ENCODE results near the gene CMIP. TPM values are rescaled to one million over a fixed set of nuclear protein-coding genes. Genes with fewer than 3 reads are reported as not detected.

CMIP gene
- polyA plus RNA-seq, 1 donor from 2014 or later = 15.1 TPM

GRCh38 chr16:81692571-81692970 lies 248.0 kb downstream of the CMIP start:
- H3K27ac ChIP-seq (ENCODE audit: low read length) = no peak overlapping the region
- H3K9ac ChIP-seq (ENCODE audit: low read length) = no peak overlapping the region
- H4K20me1 ChIP-seq (ENCODE audit: insufficient read depth) = no peaks in the 10 kb centered on the region
- H3F3A ChIP-seq (ENCODE audit: insufficient read depth, low read length, poor library complexity, severe bottlenecking) = peaks cover 7% of the 10 kb centered on the region
- H3K79me2 ChIP-seq (replicated peaks; ENCODE audit: insufficient read depth, low read length) = no peaks in the 10 kb centered on the region
- no peak overlapping the region for H2AFZ ChIP-seq (ENCODE audit: low read depth, low read length)
- no peak overlapping the region for H3K4me2 ChIP-seq (ENCODE audit: low read length)
- TF ChIP-seq RAD21 (conservative IDR thresholded peaks at IDR 0.05) = no peak
- no peak for TF ChIP-seq EP300 (conservative IDR thresholded peaks at IDR 0.05; ENCODE audit: poor library complexity, severe bottlenecking)
- no peak for TF ChIP-seq SMC3 (conservative IDR thresholded peaks at IDR 0.05; ENCODE audit: poor library complexity)
- TF ChIP-seq MXI1 (conservative IDR thresholded peaks at IDR 0.05; ENCODE audit: poor library complexity, severe bottlenecking) = no peak
- no peak for TF ChIP-seq REST (IDR thresholded peaks at IDR 0.05; ENCODE audit: borderline replicate concordance)
- TF ChIP-seq POLR2AphosphoS5 (IDR thresholded peaks at IDR 0.05) = no peak
- no peak for TF ChIP-seq CTCF (IDR thresholded peaks at IDR 0.05; ENCODE audit: poor library complexity, severe bottlenecking)
- TF ChIP-seq TAF1 (IDR thresholded peaks at IDR 0.05; ENCODE audit: low read depth) = no peak
- TF ChIP-seq EZH2 (IDR thresholded peaks at IDR 0.05; ENCODE audit: borderline replicate concordance, insufficient read depth, low read length, poor library complexity, severe bottlenecking) = no peak
- H3K27me3 ChIP-seq (ENCODE audit: insufficient read depth, low read depth, low read length) = no peaks in the 10 kb centered on the region
- H3K36me3 ChIP-seq (ENCODE audit: insufficient read depth, low read length) = peaks cover 17% of the 10 kb centered on the region
- H3K9me3 ChIP-seq (ENCODE audit: low read length) = no peaks in the 10 kb centered on the region
- H3K4me3 ChIP-seq (ENCODE audit: low read length) = no peak overlapping the region
- H3K9me2 ChIP-seq (ENCODE audit: insufficient read depth, low read length) = no peaks in the 10 kb centered on the region

GRCh38 chr16:81693041-81693743 lies 248.6 kb downstream of the CMIP start:
- Histone ChIP-seq H3K4me3 (ENCODE audit: low read length) (no peak overlapping the region), H3K27me3 (ENCODE audit: insufficient read depth, low read depth, low read length) (no peaks in the 10 kb centered on the region), H3K9me2 (ENCODE audit: insufficient read depth, low read length) (no peaks in the 10 kb centered on the region), H3K9ac (ENCODE audit: low read length) (no peak overlapping the region), H3K4me2 (ENCODE audit: low read length) (no peak overlapping the region), H3K79me2 (replicated peaks; ENCODE audit: insufficient read depth, low read length) (no peaks in the 10 kb centered on the region), H3K9me3 (ENCODE audit: low read length) (no peaks in the 10 kb centered on the region), H3K36me3 (ENCODE audit: insufficient read depth, low read length) (peaks cover 17% of the 10 kb centered on the region), H3F3A (ENCODE audit: insufficient read depth, low read length, poor library complexity, severe bottlenecking) (peaks cover 7% of the 10 kb centered on the region), H4K20me1 (ENCODE audit: insufficient read depth) (no peaks in the 10 kb centered on the region), H3K27ac (ENCODE audit: low read length) (no peak overlapping the region), H2AFZ (ENCODE audit: low read depth, low read length) (no peak overlapping the region)
- TF ChIP-seq EZH2 (IDR thresholded peaks at IDR 0.05; ENCODE audit: borderline replicate concordance, insufficient read depth, low read length, poor library complexity, severe bottlenecking) = no peak
- no peak for TF ChIP-seq POLR2AphosphoS5 (IDR thresholded peaks at IDR 0.05)
- no peak for TF ChIP-seq RAD21 (conservative IDR thresholded peaks at IDR 0.05)
- TF ChIP-seq EP300 (conservative IDR thresholded peaks at IDR 0.05; ENCODE audit: poor library complexity, severe bottlenecking) = no peak
- TF ChIP-seq SMC3 (conservative IDR thresholded peaks at IDR 0.05; ENCODE audit: poor library complexity) = no peak
- TF ChIP-seq REST (IDR thresholded peaks at IDR 0.05; ENCODE audit: borderline replicate concordance) = no peak
- no peak for TF ChIP-seq MXI1 (conservative IDR thresholded peaks at IDR 0.05; ENCODE audit: poor library complexity, severe bottlenecking)
- no peak for TF ChIP-seq CTCF (IDR thresholded peaks at IDR 0.05; ENCODE audit: poor library complexity, severe bottlenecking)
- TF ChIP-seq TAF1 (IDR thresholded peaks at IDR 0.05; ENCODE audit: low read depth) = no peak
